ENCODE measurements around the gene FILIP1L.
A peak's percentile ranks its signal among the peaks of the same experiment; 100 is the strongest.

FILIP1L gene

DNA sequence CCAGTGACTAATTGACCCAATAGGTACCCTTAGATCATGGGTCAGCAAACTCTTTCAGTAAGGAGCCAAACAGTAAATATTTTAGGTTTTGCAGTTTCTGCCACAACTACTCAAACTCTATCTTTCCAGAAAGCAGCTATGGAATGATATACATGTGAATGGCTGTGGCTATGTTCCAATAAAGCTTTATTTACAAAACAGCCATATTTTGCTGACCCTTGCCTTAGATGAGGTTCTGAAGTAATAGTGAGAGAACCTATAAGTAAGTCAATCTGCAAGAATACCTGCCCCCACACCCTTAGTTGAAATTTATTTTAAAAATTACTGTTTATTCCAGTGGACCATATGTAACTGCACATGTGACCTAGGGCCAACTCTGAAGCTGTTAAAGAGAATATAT is 162.6 kb downstream of the FILIP1L start:
- no peak for DNase-seq (ENCODE audit: low spot score)

DNA sequence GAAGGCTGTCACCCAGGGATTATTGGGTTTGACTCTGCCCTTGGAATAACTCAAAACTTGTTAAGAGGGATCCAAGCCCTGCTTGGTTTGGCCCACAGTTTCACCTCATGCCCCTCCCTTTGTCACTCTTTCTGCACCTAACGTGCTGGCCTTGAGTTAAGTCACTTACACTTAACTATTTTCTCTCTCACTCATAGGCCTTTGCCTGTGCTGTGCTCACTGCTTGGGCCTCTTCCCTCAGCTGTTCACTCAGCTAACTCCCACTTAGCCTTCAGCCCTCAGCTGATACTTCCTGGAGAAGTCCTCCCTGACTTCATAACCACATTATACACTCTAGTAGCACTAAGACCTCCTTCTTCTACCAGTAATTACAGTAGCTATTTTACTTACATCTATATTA is 163.4 kb downstream of the FILIP1L start:
- DNase-seq (ENCODE audit: low spot score), result no peak

DNA sequence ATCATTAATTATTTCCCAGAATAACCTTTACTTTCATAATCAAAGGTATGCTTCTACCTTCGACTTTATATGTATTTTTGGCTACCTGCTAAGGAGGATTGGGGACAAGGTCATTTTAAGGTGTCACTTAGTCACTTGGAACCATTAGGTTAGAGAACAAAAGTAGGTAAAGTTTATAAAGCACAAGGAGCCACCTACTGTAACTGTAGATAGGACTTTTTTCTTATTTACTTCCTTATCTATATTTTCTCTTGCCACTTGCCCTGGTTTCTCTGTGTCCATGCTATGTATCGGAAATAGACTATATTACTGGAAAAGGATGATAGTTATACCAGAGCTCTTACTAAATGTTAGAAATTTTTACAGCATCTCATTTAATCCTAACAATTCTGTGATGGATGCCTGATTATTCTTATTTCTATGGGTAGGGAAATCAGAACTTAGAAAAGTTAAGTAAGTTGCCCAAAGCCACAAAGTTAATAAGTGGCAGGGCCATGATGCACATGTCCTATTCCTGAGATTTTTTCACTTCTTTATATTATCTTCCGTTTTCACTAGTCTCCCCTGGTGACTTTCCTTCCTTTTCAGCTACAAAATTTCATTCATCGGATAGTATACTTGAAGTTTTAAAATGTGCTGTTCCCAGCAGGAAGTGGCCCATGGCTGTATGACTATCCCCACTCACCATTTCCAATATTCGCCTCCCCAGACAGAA is 164.2 kb downstream of the FILIP1L start:
- DNase-seq (ENCODE audit: low spot score), result no peak

DNA sequence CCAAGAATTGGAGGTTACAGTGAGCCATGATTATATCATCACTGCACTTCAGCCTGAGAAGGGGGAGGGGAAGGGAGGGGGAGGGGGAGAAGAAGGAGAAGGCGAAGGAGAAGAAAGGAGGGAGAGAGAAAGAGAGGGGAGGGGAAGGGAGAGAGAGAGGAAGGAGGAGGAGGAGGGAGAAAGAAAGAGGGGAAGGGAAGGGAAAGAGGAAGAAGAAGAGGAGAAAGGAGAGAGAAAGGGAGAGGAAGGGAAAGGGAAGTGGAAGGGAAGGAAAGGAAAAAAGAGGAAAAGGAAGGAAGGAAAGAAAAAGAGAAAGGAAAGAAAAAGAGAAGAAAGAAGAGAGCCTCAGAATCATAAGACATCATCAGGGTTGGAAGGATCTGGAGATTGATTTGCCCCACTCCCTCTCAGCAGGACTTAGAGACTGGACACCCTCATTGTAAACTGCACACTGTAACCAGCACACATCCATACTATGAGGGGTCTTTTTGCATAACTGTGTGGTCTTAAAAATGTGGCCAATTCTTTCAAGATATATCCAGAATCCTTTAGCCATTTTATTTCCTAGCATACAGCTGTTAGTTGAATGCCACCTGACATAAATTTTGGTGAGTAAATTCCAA is 165.7 kb downstream of the FILIP1L start:
- DNase-seq (ENCODE audit: low spot score), result no peak

DNA sequence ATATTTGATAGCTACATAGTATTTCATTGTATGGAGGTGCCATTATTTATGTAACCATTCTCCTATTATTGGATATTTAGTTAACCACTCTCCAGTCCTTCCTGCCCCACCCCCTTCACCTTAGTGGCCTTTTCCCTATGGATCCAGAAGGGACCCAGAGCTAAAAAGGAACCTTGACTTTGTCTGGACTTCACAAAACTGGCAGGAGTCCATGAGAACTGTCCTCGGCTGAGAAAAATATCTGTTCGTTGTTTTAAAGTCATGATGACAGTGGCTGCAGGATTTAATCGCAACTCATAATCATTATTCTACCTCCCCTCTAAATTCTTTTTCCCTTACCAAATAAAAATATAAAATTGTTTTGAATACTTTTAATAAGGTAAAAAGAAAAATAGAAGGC is 166.9 kb downstream of the FILIP1L start:
- no peak for DNase-seq (ENCODE audit: low spot score)

DNA sequence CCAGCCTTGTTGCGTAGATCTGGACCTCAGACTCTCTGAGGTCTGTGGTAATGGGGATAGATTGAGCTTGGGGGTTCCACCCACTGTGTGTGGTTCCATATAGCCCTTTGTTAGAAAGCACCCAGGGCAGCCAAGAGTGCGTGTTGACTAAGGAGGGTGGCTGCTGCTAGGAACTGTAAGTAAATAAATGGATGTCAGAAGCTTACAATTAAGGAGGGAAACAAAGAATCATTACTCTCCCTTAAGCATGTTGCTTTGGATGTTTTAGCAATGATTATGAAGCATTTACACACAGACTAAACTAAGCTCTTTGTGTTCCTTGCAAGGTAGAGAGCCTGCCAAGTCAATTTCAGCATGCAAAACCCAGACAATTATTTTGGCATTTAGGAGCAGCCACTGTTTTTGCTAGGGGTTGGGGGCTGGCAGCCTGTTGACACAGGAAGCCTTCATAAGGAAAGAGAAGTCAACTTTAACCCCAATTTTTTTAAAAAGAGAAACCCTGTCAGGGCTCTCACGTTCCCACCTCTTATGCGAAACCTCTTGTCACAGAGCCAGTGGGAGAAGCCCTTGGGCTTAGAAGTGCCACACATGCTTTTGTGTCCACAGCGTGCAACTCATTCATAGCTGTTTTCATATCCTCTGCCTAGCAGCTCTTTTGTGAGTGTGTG is 168.8 kb downstream of the FILIP1L start:
- no peak for DNase-seq (ENCODE audit: low spot score)

DNA sequence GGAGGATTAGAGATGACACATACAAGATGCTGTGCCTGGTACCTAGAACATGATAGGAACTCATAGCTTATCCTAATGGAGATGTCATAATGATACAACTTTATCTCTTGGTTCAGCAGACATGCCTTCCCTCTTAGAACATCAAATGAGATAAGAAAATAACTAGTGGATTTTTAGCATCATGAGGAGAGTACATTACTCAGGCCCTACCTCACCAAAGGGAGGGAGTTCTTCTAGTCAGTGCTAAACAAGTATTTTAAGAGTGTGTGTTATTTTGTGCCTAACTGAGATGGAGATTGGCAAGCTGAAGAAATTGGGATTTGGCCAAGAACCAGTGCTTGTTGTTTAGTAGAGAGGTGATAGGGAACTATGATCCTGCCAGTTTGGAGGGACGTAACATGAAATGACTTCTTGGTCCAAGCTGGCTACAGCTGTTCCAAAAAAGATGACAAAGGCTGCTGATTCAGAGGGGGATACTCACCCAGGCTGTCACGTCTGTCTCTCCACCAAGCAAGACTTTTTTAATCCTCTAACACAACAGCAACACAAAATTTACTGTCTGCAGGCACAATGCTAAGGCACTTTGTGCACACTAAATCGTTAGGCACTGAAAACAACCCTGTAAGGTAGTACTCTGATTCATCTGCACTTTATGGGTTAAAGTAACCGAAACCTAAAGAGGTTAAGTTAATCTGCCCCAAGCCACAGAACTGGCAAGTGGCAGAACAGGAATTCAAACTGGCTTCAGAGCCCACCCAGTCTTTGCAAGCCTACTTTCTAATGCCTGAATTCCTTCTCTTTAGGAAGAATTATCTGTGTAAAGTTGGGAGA is 170.2 kb downstream of the FILIP1L start:
- DNase-seq (ENCODE audit: low spot score), result no peak

DNA sequence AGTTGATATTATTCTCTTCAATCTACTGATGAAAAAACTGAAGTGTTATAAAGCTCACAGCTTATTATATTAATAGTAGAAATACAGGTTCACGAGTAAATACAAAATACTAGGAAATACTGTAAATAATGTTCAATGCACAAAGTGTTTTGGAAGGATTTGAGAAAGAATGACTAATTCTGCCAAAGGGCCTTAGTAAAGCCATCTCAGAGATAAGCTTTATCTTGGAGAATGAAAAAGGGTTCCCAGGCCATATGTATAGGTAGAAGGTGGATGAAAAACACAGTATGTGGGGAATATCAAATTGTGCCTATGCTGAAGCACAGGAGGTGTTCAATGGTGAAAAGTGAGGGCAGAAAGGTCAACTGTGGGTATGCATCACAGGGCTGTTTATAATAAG is 173.1 kb downstream of the FILIP1L start:
- no peak for DNase-seq (ENCODE audit: low spot score)

DNA sequence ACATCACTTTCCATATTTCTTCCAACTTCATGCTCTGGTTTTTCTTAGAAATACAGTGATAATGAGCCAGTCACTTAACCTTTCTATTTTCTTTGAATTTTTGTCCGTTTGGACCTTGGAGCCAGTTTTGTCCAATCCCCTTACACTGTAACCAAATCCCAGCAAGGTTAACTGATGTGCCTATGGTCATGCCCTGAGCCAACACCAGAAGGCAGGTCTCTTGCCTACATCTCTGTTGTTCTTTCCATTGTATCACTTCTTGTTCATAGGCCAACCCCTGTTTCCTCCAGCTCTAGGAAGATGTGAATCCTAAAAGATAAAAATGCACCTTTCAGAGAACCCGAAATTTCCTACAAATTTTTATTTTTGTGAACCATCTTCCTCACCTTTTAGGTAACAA is 174.0 kb downstream of the FILIP1L start:
- no peak for DNase-seq (ENCODE audit: low spot score)

DNA sequence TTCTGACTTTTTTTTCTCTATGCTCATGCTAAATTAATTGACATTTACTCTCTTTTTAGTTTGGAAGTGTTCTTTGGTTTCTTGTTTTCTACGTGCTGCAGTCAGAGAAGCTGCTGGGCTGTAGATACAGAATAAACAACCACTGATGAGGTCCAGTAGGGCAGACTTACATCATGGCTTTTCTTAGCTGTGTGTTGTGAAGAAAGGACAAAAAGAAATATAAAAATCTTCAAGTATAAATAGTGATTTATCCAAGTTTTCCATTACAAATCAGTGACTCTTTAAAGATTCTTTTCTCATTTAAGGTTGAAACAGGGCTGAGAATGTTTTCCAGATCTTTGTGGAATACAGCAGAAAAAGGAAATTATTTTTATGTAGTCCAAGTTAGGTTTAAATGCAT is 174.4 kb downstream of the FILIP1L start:
- no peak for DNase-seq (ENCODE audit: low spot score)

DNA sequence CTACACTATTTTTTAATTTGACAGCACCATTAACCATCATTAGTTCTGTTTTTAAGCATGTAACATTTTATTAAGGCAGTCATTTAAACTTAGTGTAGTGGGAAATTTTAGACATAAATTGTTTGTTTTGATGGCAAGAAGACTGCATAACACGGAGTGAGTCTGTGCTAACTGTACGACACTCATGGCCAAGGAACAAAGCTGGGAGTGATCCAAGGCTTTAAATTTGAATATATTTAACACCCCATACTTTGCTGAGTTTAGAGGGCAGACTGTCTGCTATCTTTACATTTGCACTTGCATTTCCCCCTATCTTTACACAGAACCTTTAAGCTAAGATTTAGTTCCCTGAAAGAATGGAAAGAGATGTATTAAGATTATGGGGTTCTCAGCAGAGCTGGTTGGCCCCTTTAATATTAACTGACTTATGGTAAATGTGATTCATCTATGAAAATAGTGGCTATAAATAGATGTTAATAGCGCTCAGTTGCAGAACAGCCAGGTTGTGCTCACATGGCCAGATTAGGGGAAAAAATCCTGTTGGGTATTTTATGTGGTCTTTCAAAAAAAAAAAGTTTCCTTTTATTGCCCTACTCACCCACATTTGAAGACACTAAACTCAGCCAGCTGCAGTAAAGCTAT is 175.9 kb downstream of the FILIP1L start:
- no peak for DNase-seq (ENCODE audit: low spot score)

DNA sequence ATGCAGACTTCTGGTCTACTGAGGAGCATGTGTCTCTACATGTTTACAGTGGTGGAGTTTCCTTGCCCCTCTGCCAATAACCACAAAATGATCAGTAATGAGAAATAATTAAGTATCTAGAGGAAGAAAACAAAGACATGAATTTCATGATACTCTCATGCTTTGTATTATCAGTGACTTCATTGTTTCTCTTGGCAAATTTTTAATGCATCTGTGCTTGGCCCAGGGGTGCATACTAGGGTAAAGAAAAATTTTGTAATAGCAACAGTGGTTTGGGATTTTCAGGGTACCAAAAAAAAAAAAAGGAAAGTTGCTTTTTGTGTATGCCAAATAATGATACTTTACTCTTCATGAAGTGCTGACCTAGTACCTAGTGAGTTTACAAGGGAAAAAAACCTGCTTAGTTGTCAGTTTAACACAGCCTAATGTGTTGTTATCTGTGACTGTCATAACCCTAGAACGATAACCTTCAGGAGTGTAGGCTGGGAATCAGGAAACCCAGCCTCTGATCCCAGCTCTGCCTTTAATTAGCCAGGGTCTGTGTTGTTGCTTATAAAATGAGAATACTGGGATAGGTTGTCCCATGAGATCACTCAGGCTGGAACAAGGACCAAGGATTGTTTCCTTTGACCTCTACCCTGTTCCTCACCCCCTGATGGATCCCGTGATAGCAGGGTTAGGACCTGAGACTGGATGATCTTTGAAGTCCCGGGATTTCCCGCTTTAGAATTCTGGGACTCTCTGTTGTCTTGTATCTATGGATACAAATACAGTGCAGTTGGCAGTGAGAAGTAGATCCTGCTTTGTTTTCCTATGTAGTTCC is 179.1 kb downstream of the FILIP1L start:
- DNase-seq (ENCODE audit: low spot score), result no peak

DNA sequence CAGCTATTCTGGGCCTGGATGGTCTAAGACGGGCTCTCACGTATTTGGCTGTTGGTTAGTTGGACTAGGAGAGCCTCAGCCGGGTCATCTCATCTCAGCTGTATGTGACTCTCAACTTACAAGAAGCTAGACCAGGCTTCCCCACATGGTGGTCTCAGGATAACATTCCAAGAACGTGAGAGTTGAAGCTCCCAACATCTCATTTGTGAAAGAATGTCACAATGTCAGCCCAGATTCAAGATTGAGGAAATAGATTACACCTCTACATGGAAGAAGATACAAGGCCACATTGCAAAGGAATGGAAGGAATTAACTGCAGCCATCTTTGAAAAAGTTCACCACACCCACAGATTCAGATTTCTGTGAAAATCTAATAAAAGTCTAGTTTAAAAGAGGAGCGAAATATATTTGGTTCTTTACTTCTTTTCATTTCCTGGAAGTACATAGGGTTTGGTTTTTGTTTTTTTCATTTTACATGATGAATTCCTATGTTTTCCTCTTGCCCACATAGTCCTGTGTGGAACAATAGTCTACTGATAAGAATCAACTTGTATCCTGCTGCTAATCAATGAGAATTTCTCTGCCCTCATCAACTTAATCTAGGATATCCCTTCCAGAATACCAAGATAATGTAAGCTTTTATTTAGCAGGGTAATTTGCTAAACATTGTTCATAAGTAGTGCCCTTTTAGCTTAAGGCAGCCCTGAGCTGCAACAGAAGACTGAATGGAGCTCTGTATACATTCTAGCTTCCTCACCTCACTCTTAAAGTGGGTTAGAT is 180.1 kb downstream of the FILIP1L start:
- no peak for DNase-seq (ENCODE audit: low spot score)

DNA sequence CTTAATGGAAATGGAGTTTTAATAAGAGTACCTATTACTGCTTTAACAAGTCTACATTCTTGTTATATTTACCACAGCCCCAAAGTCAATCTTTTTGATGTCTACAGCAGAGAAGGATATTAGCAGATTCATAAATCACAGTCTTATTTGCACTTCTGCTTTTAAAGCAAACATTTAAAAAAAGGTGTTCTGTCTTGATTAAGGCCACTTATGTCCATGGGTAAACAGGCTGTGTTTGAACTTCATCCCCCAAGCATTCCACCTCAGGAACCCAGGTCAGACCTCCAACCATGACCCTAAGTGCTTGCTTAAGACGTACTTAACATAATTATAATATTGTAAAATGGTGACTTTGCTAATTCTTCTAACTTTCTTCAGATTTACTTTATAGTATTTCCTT is 183.2 kb downstream of the FILIP1L start:
- no peak for DNase-seq (ENCODE audit: low spot score)

DNA sequence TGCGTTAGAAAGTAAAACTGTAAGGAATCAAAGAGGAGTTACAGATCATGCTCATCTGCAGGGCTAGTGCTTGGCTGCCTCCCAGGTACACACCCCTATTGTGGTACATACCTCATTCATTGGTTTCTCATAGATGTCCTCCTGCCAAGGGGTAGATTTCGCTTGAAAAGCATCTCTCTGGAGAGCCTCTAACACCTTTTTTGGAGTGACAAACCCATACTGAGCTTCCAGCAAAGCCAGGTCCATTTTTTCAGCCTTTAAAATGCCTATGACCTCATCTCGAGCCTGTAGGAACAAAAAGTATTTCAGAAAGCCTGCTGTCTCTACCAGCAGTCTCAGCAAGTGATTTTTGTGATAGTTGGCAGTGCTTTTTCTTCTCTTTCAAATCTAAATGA is 184.6 kb downstream of the FILIP1L start:
- DNase-seq (ENCODE audit: low spot score), result no peak

DNA sequence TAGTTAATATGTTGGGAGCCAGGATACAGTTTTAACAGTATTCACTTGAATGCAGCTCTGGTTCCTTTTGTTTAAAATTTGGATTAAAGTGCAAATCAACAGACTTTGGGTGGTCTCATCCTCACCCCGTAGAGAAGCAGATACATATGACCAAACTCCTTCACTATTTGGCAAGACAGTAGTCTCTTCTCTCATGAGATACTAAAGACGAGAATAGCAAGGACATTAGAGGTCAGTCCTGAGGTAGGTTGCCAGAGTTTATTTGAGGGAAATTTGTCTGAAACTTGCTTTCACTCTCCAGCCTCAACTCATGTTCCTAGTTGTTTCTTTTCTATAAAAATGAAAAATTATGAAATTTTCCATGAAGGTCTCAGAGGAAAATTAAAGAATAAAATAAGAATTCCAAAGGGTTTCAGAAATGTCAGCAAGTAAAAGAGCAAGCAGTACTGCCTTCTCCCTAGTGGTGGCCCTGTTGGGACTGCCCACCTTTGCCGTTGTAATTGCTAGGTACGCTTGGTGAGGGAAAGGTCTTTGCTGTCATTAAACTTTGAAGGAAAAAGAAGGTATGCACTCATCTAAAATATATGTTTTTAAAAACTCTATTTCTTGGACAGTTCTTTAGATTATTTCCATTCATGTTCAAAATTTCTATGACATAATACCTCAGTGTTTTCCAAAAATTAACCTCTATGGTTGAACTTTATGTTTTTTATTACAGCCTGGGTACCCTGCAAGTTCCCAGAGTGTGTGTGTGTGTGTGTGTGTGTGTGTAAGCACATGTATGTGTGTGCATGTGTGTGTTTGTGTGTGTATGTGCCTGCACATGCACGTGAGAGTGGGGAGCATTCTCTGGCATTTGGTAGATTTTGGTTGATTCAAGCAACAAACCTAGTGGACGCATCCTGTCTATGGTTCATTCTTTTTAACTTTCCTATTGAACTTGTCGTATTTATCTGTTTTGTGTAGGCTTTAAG is 185.2 kb downstream of the FILIP1L start:
- peak; percentile 33 for DNase-seq (ENCODE audit: low spot score)

DNA sequence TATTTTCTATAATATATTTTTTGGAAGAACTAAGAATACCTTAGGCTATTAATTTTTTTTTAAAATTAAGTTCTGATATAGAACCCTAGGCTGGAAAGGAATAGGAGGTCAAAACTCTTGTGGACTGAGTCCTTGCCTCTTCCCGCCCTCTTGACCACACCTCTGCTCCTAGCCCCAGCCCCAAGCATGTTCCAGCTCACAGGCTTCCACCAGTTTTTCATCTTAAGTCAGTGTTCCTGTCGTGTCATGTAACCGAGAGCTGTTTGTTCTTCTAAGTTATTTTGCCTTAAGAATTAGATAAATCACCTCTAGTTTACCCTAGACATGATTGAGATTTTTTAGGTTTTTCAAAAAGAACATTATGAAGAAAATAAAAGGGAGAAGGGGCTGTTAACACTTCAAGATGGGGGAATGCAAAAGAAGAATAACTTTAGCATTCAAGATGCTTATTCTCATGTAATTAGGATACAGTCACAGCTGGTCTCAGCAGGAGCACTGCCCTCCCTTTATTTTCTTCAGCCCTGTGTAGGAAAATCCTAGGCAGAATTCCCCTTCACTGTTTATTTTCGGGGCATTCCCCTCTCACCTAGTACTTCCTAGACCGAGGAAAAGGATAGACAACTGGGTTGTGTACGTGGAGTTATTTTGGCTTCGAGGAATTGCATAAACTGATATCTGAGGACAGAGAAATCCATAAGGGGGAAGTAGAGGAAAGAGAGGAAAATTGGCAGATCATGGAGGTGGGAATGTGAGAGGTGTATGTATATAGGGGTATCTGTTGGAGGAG is 186.4 kb downstream of the FILIP1L start:
- DNase-seq (ENCODE audit: low spot score), result peak; percentile 38

DNA sequence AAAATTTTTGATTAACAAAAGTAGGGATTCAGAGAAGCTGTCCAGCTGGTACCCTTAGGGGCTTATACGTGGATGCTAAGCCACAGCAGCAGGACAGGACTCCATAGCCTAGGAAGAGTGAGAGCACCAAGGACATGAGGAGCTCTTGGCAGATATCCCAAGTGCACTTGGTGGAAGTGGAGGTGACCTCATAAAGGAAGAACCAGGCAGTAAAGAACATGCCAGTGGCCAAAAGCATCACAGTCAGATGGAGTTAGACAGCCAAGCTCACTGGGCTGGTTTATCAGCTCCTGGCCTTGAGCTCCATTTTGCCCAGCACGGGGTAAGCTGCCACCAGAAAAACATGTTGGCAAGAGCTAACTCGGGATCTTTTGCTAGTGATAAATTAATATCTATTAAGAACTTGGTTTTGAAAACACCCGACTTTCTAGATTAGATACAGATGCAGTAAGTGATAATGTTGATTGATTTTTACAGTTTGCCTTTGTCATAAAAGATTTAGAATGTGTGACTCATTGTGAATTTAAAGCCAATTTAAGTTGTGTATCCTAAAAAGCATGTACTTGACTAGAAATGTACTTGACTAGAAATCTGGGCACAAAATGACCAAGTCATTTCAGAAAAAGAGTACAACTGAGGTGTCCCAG is 188.6 kb downstream of the FILIP1L start:
- no peak for DNase-seq (ENCODE audit: low spot score)

Measured in iPS-NIHi11 (cell line).